PC-3 (cell line): ENCODE data around the gene GMDS. TPM values are rescaled to one million over a fixed set of nuclear protein-coding genes. Genes with fewer than 3 reads are reported as not detected.

Experiments
- ATAC-seq: fragments of 200-7000 bp; cut with Tn5 transposase; 2 replicates; pipeline ENCODE4 v1.9.1; 2020; ENCODE audit warnings: mild to moderate bottlenecking, moderate library complexity
- BruUV-seq: library from RNA; stranded (reverse); fragments of 400-500 nt; replicated peaks from 2 replicates; lab custom pipeline; 2021; lab: Mats Ljungman, UMichigan
- CTCF ChIA-PET: fragments of 300-600 bp; sonication (Branson Sonifier 250); formaldehyde crosslinking; loops from one replicate; lab custom pipeline; 2022; ENCODE audit warnings: antibody characterized with exemption; lab: Charles Lee
- POLR2A ChIA-PET: fragments of 300-600 bp; sonication (Branson Sonifier 250); formaldehyde crosslinking; loops from one replicate; lab custom pipeline; 2022; ENCODE audit warnings: antibody characterized with exemption; ENCODE audit not compliant: unreplicated experiment; lab: Charles Lee
- DNase-seq: peaks from one replicate; pipeline ENCODE4 v3.0.0-alpha.2; 2015
- H2AFZ ChIP-seq: fragments of 300-600 bp; sonication (generic); 2 replicates; pipeline ENCODE4 v1.6.0; 2016; ENCODE audit warnings: antibody characterized with exemption, low read length
- H3F3A ChIP-seq: fragments of 300-600 bp; sonication (generic); one replicate; pipeline ENCODE4 v1.6.0; 2017; ENCODE audit warnings: antibody characterized with exemption, low read length, control low read depth, mild to moderate bottlenecking; ENCODE audit not compliant: unreplicated experiment
- H3K27ac ChIP-seq: fragments of 300-600 bp; sonication (generic); 2 replicates; pipeline ENCODE4 v1.5.1; 2016; ENCODE audit warnings: mild to moderate bottlenecking, low read length
- H3K27me3 ChIP-seq: fragments of 300-600 bp; sonication (generic); 2 replicates; pipeline ENCODE4 v1.6.1; 2016; ENCODE audit warnings: low read length, mixed read lengths
- H3K36me3 ChIP-seq: fragments of 300-600 bp; sonication (generic); 2 replicates; pipeline ENCODE4 v1.6.1; 2016; ENCODE audit warnings: low read depth, mixed run types, low read length, mixed read lengths
- H3K4me1 ChIP-seq: fragments of 300-600 bp; sonication (generic); 2 replicates; pipeline ENCODE4 v1.5.1; 2016; ENCODE audit warnings: low read length; ENCODE audit not compliant: insufficient read depth
- H3K4me2 ChIP-seq: fragments of 300-600 bp; sonication (generic); 2 replicates; pipeline ENCODE4 v1.6.0; 2016; ENCODE audit warnings: low read length
- H3K4me3 ChIP-seq: fragments of 300-600 bp; sonication (generic); 2 replicates; pipeline ENCODE4 v1.5.1; 2016; ENCODE audit warnings: mild to moderate bottlenecking, low read length, mixed read lengths
- H3K79me2 ChIP-seq: fragments of 300-600 bp; sonication (generic); 2 replicates; pipeline ENCODE4 v1.6.1; 2017; ENCODE audit warnings: low read length, mixed read lengths
- H3K9ac ChIP-seq: fragments of 300-600 bp; sonication (generic); 2 replicates; pipeline ENCODE4 v1.6.0; 2016; ENCODE audit warnings: mild to moderate bottlenecking, low read length
- H3K9me2 ChIP-seq: fragments of 300-600 bp; sonication (generic); replicated peaks from 2 replicates; pipeline ENCODE4 v1.6.1; 2016; ENCODE audit warnings: mixed run types, low read length, mixed read lengths
- H3K9me3 ChIP-seq: fragments of 300-600 bp; sonication (generic); 2 replicates; pipeline ENCODE4 v1.6.1; 2016; ENCODE audit warnings: low read length, mixed read lengths
- H4K20me1 ChIP-seq: fragments of 300-600 bp; sonication (generic); 2 replicates; pipeline ENCODE4 v1.6.1; 2016; ENCODE audit warnings: low read length, mixed read lengths
- EZH2 ChIP-seq: fragments of 300-600 bp; sonication (generic); IDR thresholded peaks from one replicate; pipeline ENCODE4 v1.6.1; 2017; ENCODE audit warnings: antibody characterized with exemption, mild to moderate bottlenecking, low read length; ENCODE audit not compliant: unreplicated experiment
- EZH2phosphoT487 ChIP-seq: fragments of 300-600 bp; sonication (generic); IDR thresholded peaks from 2 replicates; pipeline ENCODE4 v1.6.1; 2018; ENCODE audit warnings: mild to moderate bottlenecking, antibody characterized with exemption, low read length, borderline replicate concordance
- intact Hi-C: fragments of 100-400 bp; cut with micrococcal nuclease; formaldehyde crosslinking; loops from 2 replicates; pipeline ENCODE4 v1.9.0; 2023
- total RNA-seq: library from RNA; depleted of rRNA; stranded (reverse); fragments of >200 nt; gene quantifications from 2 replicates; pipeline ENCODE4 v1.2.3, GENCODE V29; 2014
- TF ChIP-seq, protein P1 (sequence below): fragments of 300-600 bp; sonication (generic); conservative IDR thresholded peaks from 2 replicates; pipeline ENCODE4 v1.5.1; 2017; ENCODE audit warnings: antibody characterized with exemption, low read depth, mild to moderate bottlenecking, low read length

Gene GMDS
- total RNA-seq, 1 experiment from 2014 or later = 18.3 TPM

DNA sequence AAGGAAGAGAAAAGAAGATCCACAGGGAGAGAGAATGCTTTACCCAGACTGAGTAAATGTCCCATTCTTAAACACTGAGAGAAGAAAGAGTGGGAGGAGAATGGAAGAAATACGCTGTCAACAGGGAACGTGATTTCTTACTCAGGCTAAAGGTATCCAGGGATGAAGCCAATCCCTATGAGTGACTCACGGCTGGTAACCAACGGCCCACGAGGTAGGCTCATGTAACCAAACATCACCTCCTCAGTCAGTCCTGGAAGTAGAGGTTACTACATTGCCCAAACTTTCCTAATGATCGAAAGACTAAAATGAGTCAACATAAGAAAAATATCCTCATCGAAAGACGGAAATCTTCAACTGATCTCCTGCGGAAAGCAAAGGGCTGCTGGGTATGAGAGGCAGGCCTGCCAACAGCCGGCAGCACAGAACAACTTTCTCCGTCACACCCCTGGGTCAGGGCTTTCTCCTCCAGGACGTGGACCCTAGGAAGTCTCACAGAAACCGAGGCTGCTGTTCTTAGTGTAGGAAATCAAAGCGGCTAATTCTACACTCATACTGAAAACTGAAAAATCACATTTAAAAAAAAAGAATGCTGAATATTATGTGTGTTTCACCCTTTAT lies 292.6 kb downstream of the GMDS start:
- intact Hi-C loops = loop anchor here (2.0 to 5.0 kb wide), 4 partner anchors 36 to 494 kb away; no protein-coding TSS in a partner anchor
- ATAC-seq = peak; percentile 100
- H3K4me2 ChIP-seq = peak overlapping the region; percentile 74

DNA sequence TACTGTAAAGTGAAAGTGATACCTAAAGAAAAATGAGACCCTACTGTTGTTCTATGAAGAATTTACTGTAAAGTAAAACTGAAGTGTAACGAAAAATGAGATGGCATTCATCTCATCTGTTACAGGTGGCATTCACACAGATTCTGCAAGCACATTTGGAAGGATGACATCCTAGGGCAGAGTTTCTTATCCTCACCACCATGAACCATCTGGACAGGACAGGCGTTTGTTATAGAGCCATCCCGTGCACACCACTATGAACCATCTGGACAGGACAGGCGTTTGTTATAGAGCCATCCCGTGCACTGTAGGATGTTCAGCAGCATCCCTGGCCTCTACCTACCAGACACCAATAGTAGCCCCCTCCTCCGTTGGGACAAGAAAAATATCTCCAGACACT lies 294.8 kb downstream of the GMDS start:
- no peak for ATAC-seq
- DNase-seq = no peak
- no peaks in the 10 kb centered on the region for H3K36me3 ChIP-seq
- H3K79me2 ChIP-seq = no peaks in the 10 kb centered on the region
- no peak overlapping the region for H3K9ac ChIP-seq
- ChIA-PET CTCF (no interaction called here), POLR2A (no interaction called here)
- H3K9me3 ChIP-seq = no peaks in the 10 kb centered on the region
- H3K27ac ChIP-seq = no peak overlapping the region
- no peak overlapping the region for H3K4me2 ChIP-seq
- H3K4me1 ChIP-seq = peaks cover 16% of the 10 kb centered on the region
- TF ChIP-seq EZH2 = no peak
- TF ChIP-seq, protein P1, sequence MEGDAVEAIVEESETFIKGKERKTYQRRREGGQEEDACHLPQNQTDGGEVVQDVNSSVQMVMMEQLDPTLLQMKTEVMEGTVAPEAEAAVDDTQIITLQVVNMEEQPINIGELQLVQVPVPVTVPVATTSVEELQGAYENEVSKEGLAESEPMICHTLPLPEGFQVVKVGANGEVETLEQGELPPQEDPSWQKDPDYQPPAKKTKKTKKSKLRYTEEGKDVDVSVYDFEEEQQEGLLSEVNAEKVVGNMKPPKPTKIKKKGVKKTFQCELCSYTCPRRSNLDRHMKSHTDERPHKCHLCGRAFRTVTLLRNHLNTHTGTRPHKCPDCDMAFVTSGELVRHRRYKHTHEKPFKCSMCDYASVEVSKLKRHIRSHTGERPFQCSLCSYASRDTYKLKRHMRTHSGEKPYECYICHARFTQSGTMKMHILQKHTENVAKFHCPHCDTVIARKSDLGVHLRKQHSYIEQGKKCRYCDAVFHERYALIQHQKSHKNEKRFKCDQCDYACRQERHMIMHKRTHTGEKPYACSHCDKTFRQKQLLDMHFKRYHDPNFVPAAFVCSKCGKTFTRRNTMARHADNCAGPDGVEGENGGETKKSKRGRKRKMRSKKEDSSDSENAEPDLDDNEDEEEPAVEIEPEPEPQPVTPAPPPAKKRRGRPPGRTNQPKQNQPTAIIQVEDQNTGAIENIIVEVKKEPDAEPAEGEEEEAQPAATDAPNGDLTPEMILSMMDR = no peak
- no peak for TF ChIP-seq EZH2phosphoT487
- intact Hi-C loops = loop anchor here (5.0 kb wide), 3 partner anchors 118 to 497 kb away; no protein-coding TSS in a partner anchor
- H3K4me3 ChIP-seq = no peak overlapping the region
- no TSS peak for BruUV-seq
- no peaks in the 10 kb centered on the region for H3K27me3 ChIP-seq
- H3K9me2 ChIP-seq = no peaks in the 10 kb centered on the region
- H2AFZ ChIP-seq = no peak overlapping the region
- H4K20me1 ChIP-seq = no peaks in the 10 kb centered on the region
- H3F3A ChIP-seq = no peaks in the 10 kb centered on the region

More for the DNA sequence above, 292.6 kb downstream of the GMDS start:
- Histone ChIP-seq H4K20me1 (no peaks in the 10 kb centered on the region), H3K27ac (peak overlapping the region; percentile 80), H3K9me3 (no peaks in the 10 kb centered on the region), H2AFZ (peak overlapping the region; percentile 59), H3K4me1 (peaks cover 16% of the 10 kb centered on the region), H3K27me3 (no peaks in the 10 kb centered on the region), H3K9ac (peak overlapping the region; percentile 39), H3K36me3 (no peaks in the 10 kb centered on the region), H3F3A (no peaks in the 10 kb centered on the region), H3K9me2 (no peaks in the 10 kb centered on the region), H3K79me2 (no peaks in the 10 kb centered on the region), H3K4me3 (peak overlapping the region; percentile 47; the same call in 1 of the 2 replicates)
- TSS peak; percentile 99 for BruUV-seq
- ChIA-PET CTCF (no interaction called here), POLR2A (interaction anchor here (0.7 kb wide), 1 partner anchor 57 kb away, joined by 7 read pairs; no protein-coding TSS in a partner anchor)
- DNase-seq = peak; percentile 97
- no peak for TF ChIP-seq EZH2phosphoT487
- TF ChIP-seq, protein P1 = peak; percentile 32; the same call in 1 of the 2 replicates
- TF ChIP-seq EZH2 = no peak

DNA sequence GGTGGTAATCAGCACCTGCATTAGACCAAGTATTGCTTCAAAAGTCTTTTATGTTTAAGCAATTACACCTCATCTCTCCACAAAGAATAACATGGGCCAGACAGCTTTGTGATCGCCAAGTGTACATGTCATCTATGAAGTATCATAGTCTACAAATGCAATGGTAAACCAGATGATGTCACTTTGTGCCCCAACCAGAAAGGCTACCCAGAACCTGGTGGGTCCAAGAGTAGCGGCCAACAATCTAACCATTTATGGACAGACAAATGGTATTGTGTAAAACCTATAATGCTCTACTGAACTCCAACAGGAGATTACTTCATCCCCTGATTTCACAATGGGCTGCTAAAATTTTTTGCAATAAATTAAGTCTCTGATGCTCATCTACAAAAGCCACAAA lies 295.9 kb downstream of the GMDS start:
- H3K9me2 ChIP-seq = no peaks in the 10 kb centered on the region
- H3K4me2 ChIP-seq = no peak overlapping the region
- no TSS peak for BruUV-seq
- no peaks in the 10 kb centered on the region for H3K36me3 ChIP-seq
- H3K4me3 ChIP-seq = no peak overlapping the region
- no peaks in the 10 kb centered on the region for H3K27me3 ChIP-seq
- POLR2A ChIA-PET = no interaction called here
- no peaks in the 10 kb centered on the region for H3K79me2 ChIP-seq
- no peaks in the 10 kb centered on the region for H3K9me3 ChIP-seq
- peak; percentile 11 for DNase-seq
- intact Hi-C loops = no loop called here
- TF ChIP-seq, protein P1 = no peak
- TF ChIP-seq EZH2phosphoT487 (no peak), EZH2 (no peak)
- CTCF ChIA-PET = no interaction called here
- no peak overlapping the region for H3K9ac ChIP-seq
- no peak for ATAC-seq
- H4K20me1 ChIP-seq = no peaks in the 10 kb centered on the region
- H2AFZ ChIP-seq = no peak overlapping the region
- H3K4me1 ChIP-seq = peaks cover 16% of the 10 kb centered on the region
- H3F3A ChIP-seq = no peaks in the 10 kb centered on the region
- no peak overlapping the region for H3K27ac ChIP-seq
